Inferior parietal cortex (tissue), 1 donor: ENCODE data around the gene ICA1L.
"Not testable (repeated sequence)": the region's sequence is repeated elsewhere in the genome, so short reads cannot be mapped to it uniquely, and the experiment has no call there.

ENCODE experiments used
- DNase-seq: peaks from one replicate; pipeline ENCODE4 v3.0.0-alpha.2; 2016; ENCODE audit errors: extremely low spot score

Gene ICA1L

GRCh38 chr2:202847693-202848524, 23.7 kb downstream of the ICA1L start:
- no peak for DNase-seq

GRCh38 chr2:202844656-202845055, 26.9 kb downstream of the ICA1L start:
- DNase-seq: no peak

GRCh38 chr2:202842690-202843089, 28.9 kb downstream of the ICA1L start:
- DNase-seq: no peak

GRCh38 chr2:202841090-202841867, 30.3 kb downstream of the ICA1L start:
- DNase-seq: no peak

GRCh38 chr2:202831242-202832220, 40.0 kb downstream of the ICA1L start:
- peak; percentile 60 for DNase-seq

- DNase-seq: no peak
Measured at GRCh38 chr2:202824901-202825300, 46.7 kb downstream of the ICA1L start.

GRCh38 chr2:202822411-202822810, 49.2 kb downstream of the ICA1L start:
- no peak for DNase-seq

GRCh38 chr2:202821206-202822160, 50.1 kb downstream of the ICA1L start:
- DNase-seq: peak; percentile 43

- no peak for DNase-seq
Measured at GRCh38 chr2:202818321-202818720, 53.2 kb downstream of the ICA1L start.

- DNase-seq: no peak
Measured at GRCh38 chr2:202817771-202818170, 53.8 kb downstream of the ICA1L start.

- peak; percentile 52 for DNase-seq
Measured at GRCh38 chr2:202815548-202816360, 55.8 kb downstream of the ICA1L start.

- DNase-seq: no peak
Measured at GRCh38 chr2:202814226-202814625, 57.3 kb downstream of the ICA1L start.

GRCh38 chr2:202813387-202813786, 58.2 kb downstream of the ICA1L start:
- DNase-seq: no peak

GRCh38 chr2:202808754-202809153, 62.8 kb downstream of the ICA1L start:
- no peak for DNase-seq

- not testable (repeated sequence) for DNase-seq
Measured at GRCh38 chr2:202807431-202808138, 64.0 kb downstream of the ICA1L start.

GRCh38 chr2:202805911-202806310, 65.7 kb downstream of the ICA1L start:
- DNase-seq: not testable (repeated sequence)

GRCh38 chr2:202797944-202798343, 73.6 kb downstream of the ICA1L start:
- no peak for DNase-seq

- no peak for DNase-seq
Measured at GRCh38 chr2:202790676-202791075, 80.9 kb downstream of the ICA1L start.

- no peak for DNase-seq
Measured at GRCh38 chr2:202786842-202787241, 84.7 kb downstream of the ICA1L start.
